22Rv1 (cell line): ENCODE results near the gene DTNBP1.

Source experiments
- CTCF ChIP-seq: fragments of 450-650 bp; IDR thresholded peaks from 2 replicates; pipeline ENCODE4 v1.5.1; 2017; ENCODE audit warnings: mild to moderate bottlenecking
- ZFX ChIP-seq: fragments of 450-650 bp; IDR thresholded peaks from 2 replicates; pipeline ENCODE4 v1.6.1; 2017; ENCODE audit warnings: antibody characterized with exemption, borderline replicate concordance

GRCh38 chr6:15515226-15515625 lies 147.6 kb downstream of the DTNBP1 start:
- TF ChIP-seq CTCF (no peak), ZFX (no peak)
